K562 (cell line): Measurements from ENCODE around the gene KLHL22. TPM values are rescaled to one million over a fixed set of nuclear protein-coding genes. Genes with fewer than 3 reads are reported as not detected.

ENCODE experiments used
- BACH1 ChIP-seq: fragments of 200-800 bp; sonication (Bioruptor generic); IDR thresholded peaks from 2 replicates; pipeline ENCODE4 v1.6.1; 2016; ENCODE audit warnings: missing genetic modification characterization, missing compliant biosample characterization
- BCL6 ChIP-seq: fragments of 250-450 bp; sonication (Bioruptor Pico); IDR thresholded peaks from 2 replicates; pipeline ENCODE4 v1.4.0; 2020
- FOXA1 ChIP-seq: fragments of 450-650 bp; IDR thresholded peaks from 2 replicates; pipeline ENCODE4 v1.6.1; 2016; ENCODE audit warnings: mild to moderate bottlenecking, borderline replicate concordance
- HCFC1 ChIP-seq: IDR thresholded peaks from 2 replicates; pipeline ENCODE4 v1.6.1; 2012; ENCODE audit warnings: low read depth, low read length, improper control_type of control experiment
- HEY1 ChIP-seq: fragments of 250-450 bp; sonication (Bioruptor Pico); IDR thresholded peaks from 2 replicates; pipeline ENCODE4 v1.5.0; 2020; ENCODE audit warnings: mild to moderate bottlenecking, moderate library complexity, borderline replicate concordance
- HNRNPLL ChIP-seq: fragments of 200-400 bp; formaldehyde crosslinking; IDR thresholded peaks from 2 replicates; pipeline ENCODE4 v1.6.1; 2017; ENCODE audit warnings: low read length, low read depth, mild to moderate bottlenecking; ENCODE audit not compliant: poor library complexity, severe bottlenecking
- KAT7 ChIP-seq: sonication (generic); formaldehyde crosslinking; IDR thresholded peaks from 2 replicates; pipeline ENCODE4 v1.8.0; 2022; ENCODE audit warnings: missing genetic modification reagents, mild to moderate bottlenecking, borderline replicate concordance
- MAZ ChIP-seq, 2 experiments: fragments of 450-650 bp in 1 of 2; sonication (generic) in 1 of 2; formaldehyde crosslinking; IDR thresholded peaks in 1 of 2; conservative IDR thresholded peaks in 1 of 2; 2 replicates each; pipeline versions ENCODE4 v1.4.0 to v1.5.0; 2020; ENCODE audit warnings: mild to moderate bottlenecking in 1 of 2, missing genetic modification reagents in 1 of 2
- PRMT5 ChIP-seq: sonication (generic); formaldehyde crosslinking; IDR thresholded peaks from 2 replicates; pipeline ENCODE4 v1.5.0; 2020; ENCODE audit warnings: missing genetic modification reagents
- TBL1XR1 ChIP-seq, 2 experiments: IDR thresholded peaks; 2 replicates each; pipeline ENCODE4 v1.6.1; 2012; ENCODE audit warnings: improper control_type of control experiment in 2 of 2, low read length in 2 of 2, mild to moderate bottlenecking in 1 of 2
- ZNF165 ChIP-seq: fragments of 250-450 bp; sonication (Bioruptor Pico); IDR thresholded peaks from 2 replicates; pipeline ENCODE4 v1.4.0; 2020; ENCODE audit warnings: borderline replicate concordance
- ZNF311 ChIP-seq: fragments of 250-450 bp; sonication (Bioruptor Pico); IDR thresholded peaks from 2 replicates; pipeline ENCODE4 v1.4.0; 2020; ENCODE audit warnings: mild to moderate bottlenecking, moderate library complexity
- ZNF764 ChIP-seq: fragments of 250-450 bp; sonication (Bioruptor Pico); IDR thresholded peaks from 2 replicates; pipeline ENCODE4 v1.4.0; 2020; ENCODE audit warnings: low read depth, mild to moderate bottlenecking, moderate library complexity
- ZNF77 ChIP-seq: fragments of 250-450 bp; sonication (Bioruptor Pico); IDR thresholded peaks from 2 replicates; pipeline ENCODE4 v1.5.0; 2020
- polyA plus RNA-seq, 8 experiments: library from polyadenylated mRNA; depleted of rRNA in 4 of 8; stranded (reverse) in 5 of 8; unstranded in 3 of 8; fragments of >200 nt; fragmentation: Nextera tagmentation in 2 of 8; fragmentation: Illumina TruSeq in 1 of 8; extraction: Ambion mirVana in 2 of 8; extraction: Trizol in 1 of 8; gene quantifications; 2 replicates each; pipeline versions ENCODE4 v1.2.1 to v1.2.3, GENCODE V29; 2011 to 2014; ENCODE audit warnings: inconsistent platforms in 1 of 8, missing spikeins in 1 of 8
- total RNA-seq, 7 experiments: library from RNA; depleted of rRNA in 6 of 7; stranded (reverse); fragments of >200 nt in 6 of 7; fragmentation: Illumina TruSeq in 2 of 7; extraction: Trizol in 2 of 7; gene quantifications; 2 replicates each; pipeline versions ENCODE4 v1.2.1 to v1.2.3, GENCODE V29; 2011 to 2021; ENCODE audit warnings: low replicate concordance in 1 of 7
- TF ChIP-seq, protein P1 (sequence below): fragments of 450-650 bp; IDR thresholded peaks from 2 replicates; pipeline ENCODE4 v1.6.1; 2017; ENCODE audit warnings: mild to moderate bottlenecking, moderate library complexity
- TF ChIP-seq, protein P2 (sequence below): fragments of 450-650 bp; IDR thresholded peaks from 2 replicates; pipeline ENCODE4 v1.6.1; 2014; ENCODE audit warnings: low read depth, mild to moderate bottlenecking, moderate library complexity, borderline replicate concordance
- TF ChIP-seq, protein P3 (sequence below), 2 experiments: fragments of 450-650 bp in 1 of 2; sonication (generic) in 1 of 2; formaldehyde crosslinking in 1 of 2; IDR thresholded peaks in 1 of 2; conservative IDR thresholded peaks in 1 of 2; 2 replicates each; pipeline versions ENCODE4 v1.6.1 to v1.8.1; 2016 to 2023; ENCODE audit warnings: mild to moderate bottlenecking in 2 of 2, moderate library complexity in 2 of 2, inconsistent platforms in 1 of 2, missing genetic modification reagents in 1 of 2
- TF ChIP-seq, protein P4 (sequence below): fragments of 450-650 bp; formaldehyde crosslinking; IDR thresholded peaks from 2 replicates; pipeline ENCODE4 v1.4.0; 2022; ENCODE audit warnings: missing genetic modification characterization
- TF ChIP-seq, protein P5 (sequence below): sonication (generic); formaldehyde crosslinking; IDR thresholded peaks from 2 replicates; pipeline ENCODE4 v1.8.1; 2023; ENCODE audit warnings: mild to moderate bottlenecking, missing genetic modification reagents

Gene KLHL22
- total and polyA plus RNA-seq, 9 of the 15 experiments (the other 6 are each of a cell fraction or from before 2014, with no cell fraction given), result 1.3 to 25.6 (median 15.2) TPM

DNA sequence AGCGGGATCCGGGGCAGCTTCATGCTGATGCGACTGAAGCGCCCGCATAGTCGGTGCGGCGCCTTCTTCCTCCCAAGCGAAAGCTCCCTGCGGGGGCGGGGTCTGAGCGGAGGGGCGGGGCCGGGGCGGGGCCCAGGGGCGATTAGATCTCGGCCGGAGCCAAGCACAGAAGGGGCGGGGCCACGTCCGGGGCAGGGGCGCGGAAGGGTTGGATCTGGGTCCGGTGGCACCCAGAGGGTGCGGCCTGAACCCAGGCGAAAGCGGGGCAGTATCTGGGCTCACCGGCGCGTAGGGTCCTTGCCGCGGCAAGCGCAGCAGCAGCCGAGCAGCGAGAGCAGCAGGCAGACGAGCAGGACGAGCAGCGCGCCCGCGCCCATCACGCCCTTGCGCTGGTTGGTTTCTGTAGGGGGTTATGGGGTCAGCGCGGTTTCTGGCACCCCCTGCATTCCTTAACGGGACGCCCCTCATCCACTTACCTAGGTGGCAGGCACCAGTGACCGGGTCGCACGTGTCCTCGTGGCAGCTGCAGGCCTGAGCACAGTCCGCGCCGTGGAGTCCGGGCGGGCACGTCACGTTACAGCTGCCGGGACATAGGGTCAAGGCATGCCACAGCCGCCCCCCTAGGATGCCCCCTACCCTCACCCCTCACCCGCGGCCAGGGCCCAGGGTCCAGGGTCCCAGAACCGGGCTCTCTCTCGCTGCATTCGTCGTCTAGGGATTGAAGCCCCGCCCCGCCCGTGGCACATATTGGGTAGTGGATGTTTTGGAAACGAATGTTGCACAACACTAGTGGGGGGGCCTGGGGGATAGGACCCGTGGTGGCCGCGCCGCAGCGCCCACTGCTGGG, 66.1 kb downstream of the KLHL22 start (continued):
- TF ChIP-seq KAT7 (no peak), FOXA1 (no peak), PRMT5 (CRISPR knock-in tag) (0 out of 2 replicates have a peak, but pooled peaks have one; percentile 46), HEY1 (CRISPR knock-in tag) (no peak), HNRNPLL (no peak), ZNF165 (CRISPR knock-in tag) (no peak; the same call in 1 of the 2 replicates), TBL1XR1 (IDR thresholded peaks at IDR 0.05; ENCODE audit: low read length in 2 of 2) (no peak; a peak in 1 of 4 replicates), ZNF311 (CRISPR knock-in tag) (no peak), MAZ (CRISPR knock-in tag; conservative IDR thresholded peaks at IDR 0.05 in 1 of 2, IDR thresholded peaks at IDR 0.05 in 1 of 2) (peak; percentile 84 to 94), ZNF77 (no peak), BACH1 (no peak), ZNF764 (peak; percentile 54; the same call in 1 of the 2 replicates), HCFC1 (peak; percentile 42; the same call in 1 of the 2 replicates), BCL6 (CRISPR knock-in tag) (no peak)
- TF ChIP-seq, protein P1, sequence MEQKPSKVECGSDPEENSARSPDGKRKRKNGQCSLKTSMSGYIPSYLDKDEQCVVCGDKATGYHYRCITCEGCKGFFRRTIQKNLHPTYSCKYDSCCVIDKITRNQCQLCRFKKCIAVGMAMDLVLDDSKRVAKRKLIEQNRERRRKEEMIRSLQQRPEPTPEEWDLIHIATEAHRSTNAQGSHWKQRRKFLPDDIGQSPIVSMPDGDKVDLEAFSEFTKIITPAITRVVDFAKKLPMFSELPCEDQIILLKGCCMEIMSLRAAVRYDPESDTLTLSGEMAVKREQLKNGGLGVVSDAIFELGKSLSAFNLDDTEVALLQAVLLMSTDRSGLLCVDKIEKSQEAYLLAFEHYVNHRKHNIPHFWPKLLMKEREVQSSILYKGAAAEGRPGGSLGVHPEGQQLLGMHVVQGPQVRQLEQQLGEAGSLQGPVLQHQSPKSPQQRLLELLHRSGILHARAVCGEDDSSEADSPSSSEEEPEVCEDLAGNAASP, result no peak
- TF ChIP-seq, protein P2, sequence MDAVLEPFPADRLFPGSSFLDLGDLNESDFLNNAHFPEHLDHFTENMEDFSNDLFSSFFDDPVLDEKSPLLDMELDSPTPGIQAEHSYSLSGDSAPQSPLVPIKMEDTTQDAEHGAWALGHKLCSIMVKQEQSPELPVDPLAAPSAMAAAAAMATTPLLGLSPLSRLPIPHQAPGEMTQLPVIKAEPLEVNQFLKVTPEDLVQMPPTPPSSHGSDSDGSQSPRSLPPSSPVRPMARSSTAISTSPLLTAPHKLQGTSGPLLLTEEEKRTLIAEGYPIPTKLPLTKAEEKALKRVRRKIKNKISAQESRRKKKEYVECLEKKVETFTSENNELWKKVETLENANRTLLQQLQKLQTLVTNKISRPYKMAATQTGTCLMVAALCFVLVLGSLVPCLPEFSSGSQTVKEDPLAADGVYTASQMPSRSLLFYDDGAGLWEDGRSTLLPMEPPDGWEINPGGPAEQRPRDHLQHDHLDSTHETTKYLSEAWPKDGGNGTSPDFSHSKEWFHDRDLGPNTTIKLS, result no peak
- TF ChIP-seq, protein P3, sequence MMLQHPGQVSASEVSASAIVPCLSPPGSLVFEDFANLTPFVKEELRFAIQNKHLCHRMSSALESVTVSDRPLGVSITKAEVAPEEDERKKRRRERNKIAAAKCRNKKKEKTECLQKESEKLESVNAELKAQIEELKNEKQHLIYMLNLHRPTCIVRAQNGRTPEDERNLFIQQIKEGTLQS (IDR thresholded peaks at IDR 0.05), result no peak; the same call in 1 of the 2 replicates
- TF ChIP-seq, protein P3 (CRISPR knock-in tag; conservative IDR thresholded peaks at IDR 0.05), result no peak
- TF ChIP-seq, protein P4, sequence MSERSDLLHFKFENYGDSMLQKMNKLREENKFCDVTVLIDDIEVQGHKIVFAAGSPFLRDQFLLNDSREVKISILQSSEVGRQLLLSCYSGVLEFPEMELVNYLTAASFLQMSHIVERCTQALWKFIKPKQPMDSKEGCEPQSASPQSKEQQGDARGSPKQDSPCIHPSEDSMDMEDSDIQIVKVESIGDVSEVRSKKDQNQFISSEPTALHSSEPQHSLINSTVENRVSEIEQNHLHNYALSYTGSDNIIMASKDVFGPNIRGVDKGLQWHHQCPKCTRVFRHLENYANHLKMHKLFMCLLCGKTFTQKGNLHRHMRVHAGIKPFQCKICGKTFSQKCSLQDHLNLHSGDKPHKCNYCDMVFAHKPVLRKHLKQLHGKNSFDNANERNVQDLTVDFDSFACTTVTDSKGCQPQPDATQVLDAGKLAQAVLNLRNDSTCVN (CRISPR knock-in tag), result peak; percentile 81
- TF ChIP-seq, protein P5, sequence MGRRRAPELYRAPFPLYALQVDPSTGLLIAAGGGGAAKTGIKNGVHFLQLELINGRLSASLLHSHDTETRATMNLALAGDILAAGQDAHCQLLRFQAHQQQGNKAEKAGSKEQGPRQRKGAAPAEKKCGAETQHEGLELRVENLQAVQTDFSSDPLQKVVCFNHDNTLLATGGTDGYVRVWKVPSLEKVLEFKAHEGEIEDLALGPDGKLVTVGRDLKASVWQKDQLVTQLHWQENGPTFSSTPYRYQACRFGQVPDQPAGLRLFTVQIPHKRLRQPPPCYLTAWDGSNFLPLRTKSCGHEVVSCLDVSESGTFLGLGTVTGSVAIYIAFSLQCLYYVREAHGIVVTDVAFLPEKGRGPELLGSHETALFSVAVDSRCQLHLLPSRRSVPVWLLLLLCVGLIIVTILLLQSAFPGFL (CRISPR knock-in tag), result no peak
